Measurements from ENCODE around the gene RNASEH2A. TPM values are rescaled to one million over a fixed set of nuclear protein-coding genes. Genes with fewer than 3 reads are reported as not detected.

The RNASEH2A gene
- total RNA-seq, 1 donor from 2014 or later = 10.5 TPM

GRCh38 chr19:12801466-12802266, 4.7 kb upstream of the RNASEH2A start, which contains the start of the genes PRDX2 and THSD8:
Gene PRDX2, minus strand, starts transcription at chr19:12801800. Its CDS starts 539 bp downstream, at chr19:12801261.
Gene THSD8, plus strand, starts transcription at chr19:12802069. Its CDS starts 3 bp downstream, at chr19:12802072.
- FAIRE-seq = no peak
- no peak for DNase-seq (ENCODE audit: low read depth)
- H3K4me1 ChIP-seq (ENCODE audit: insufficient read depth, low read length) = peaks cover 25% of the 10 kb centered on the region
- H3K79me2 ChIP-seq (ENCODE audit: insufficient read depth, low read length) = peaks cover 14% of the 10 kb centered on the region
- Mint-ChIP-seq H3K9me3 (ENCODE audit: unreplicated experiment) (no peaks in the 10 kb centered on the region), H3K36me3 (ENCODE audit: low read depth, unreplicated experiment) (peaks cover 2% of the 10 kb centered on the region), H3K27ac (ENCODE audit: unreplicated experiment) (peak within 1 kb of the TSS; percentile 53), H3K4me1 (ENCODE audit: low read depth, unreplicated experiment) (no peaks in the 10 kb centered on the region), H3K4me3 (ENCODE audit: unreplicated experiment) (peak within 1 kb of the TSS; percentile 88), H3K27me3 (ENCODE audit: low read depth, unreplicated experiment) (peaks cover 7% of the 10 kb centered on the region)
- H3K36me3 ChIP-seq (ENCODE audit: insufficient read depth, low read length) = no peaks in the 10 kb centered on the region
- H4K20me1 ChIP-seq (ENCODE audit: insufficient read depth, low read length) = peaks cover 11% of the 10 kb centered on the region
- H3K27ac ChIP-seq (ENCODE audit: low read depth, low read length) = no peak within 1 kb of the TSS
- no peaks in the 10 kb centered on the region for H3K9me3 ChIP-seq (ENCODE audit: insufficient read depth, low read depth, low read length)
- H3K4me2 ChIP-seq (ENCODE audit: low read length) = peak within 1 kb of the TSS; percentile 95
- peak within 1 kb of the TSS; percentile 82 for H3K4me3 ChIP-seq (ENCODE audit: insufficient read depth, low read depth, low read length)
- no peaks in the 10 kb centered on the region for H3K27me3 ChIP-seq (ENCODE audit: insufficient read depth, low read length)
- peak within 1 kb of the TSS; percentile 85 for H3K9ac ChIP-seq (ENCODE audit: low read length)
- TF ChIP-seq EZH2 (IDR thresholded peaks at IDR 0.05; ENCODE audit: insufficient read depth, low read length) = peak; percentile 54
- no peak for TF ChIP-seq CTCF (IDR thresholded peaks at IDR 0.05; ENCODE audit: insufficient read depth, low read depth, low read length)
- peak within 1 kb of the TSS; percentile 91 for H2AFZ ChIP-seq (ENCODE audit: low read depth, low read length)

GRCh38 chr19:12802267-12803106, 3.9 kb upstream of the RNASEH2A start:
- DNase-seq (ENCODE audit: low read depth) (no peak), FAIRE-seq (no peak)
- Histone ChIP-seq H3K36me3 (ENCODE audit: insufficient read depth, low read length) (no peaks in the 10 kb centered on the region), H3K27ac (ENCODE audit: low read depth, low read length) (no peak overlapping the region), H3K27me3 (ENCODE audit: insufficient read depth, low read length) (no peaks in the 10 kb centered on the region), H3K4me3 (ENCODE audit: insufficient read depth, low read depth, low read length) (peak overlapping the region; percentile 82), H3K9ac (ENCODE audit: low read length) (peak overlapping the region; percentile 85), H3K9me3 (ENCODE audit: insufficient read depth, low read depth, low read length) (no peaks in the 10 kb centered on the region), H2AFZ (ENCODE audit: low read depth, low read length) (peak overlapping the region; percentile 91), H3K4me1 (ENCODE audit: insufficient read depth, low read length) (peaks cover 32% of the 10 kb centered on the region), H4K20me1 (ENCODE audit: insufficient read depth, low read length) (peaks cover 11% of the 10 kb centered on the region), H3K79me2 (ENCODE audit: insufficient read depth, low read length) (peaks cover 20% of the 10 kb centered on the region), H3K4me2 (ENCODE audit: low read length) (peak overlapping the region; percentile 95)
- Mint-ChIP-seq H3K9me3 (ENCODE audit: unreplicated experiment) (no peaks in the 10 kb centered on the region), H3K4me1 (ENCODE audit: low read depth, unreplicated experiment) (no peaks in the 10 kb centered on the region), H3K27ac (ENCODE audit: unreplicated experiment) (no peak overlapping the region), H3K27me3 (ENCODE audit: low read depth, unreplicated experiment) (peaks cover 7% of the 10 kb centered on the region), H3K36me3 (ENCODE audit: low read depth, unreplicated experiment) (peaks cover 2% of the 10 kb centered on the region), H3K4me3 (ENCODE audit: unreplicated experiment) (peak overlapping the region; percentile 72)
- TF ChIP-seq EZH2 (IDR thresholded peaks at IDR 0.05; ENCODE audit: insufficient read depth, low read length) (no peak), CTCF (IDR thresholded peaks at IDR 0.05; ENCODE audit: insufficient read depth, low read depth, low read length) (no peak)

Data from astrocyte (in vitro differentiated cells and primary cell).